GM18951 (cell line): ENCODE measurements around the gene OCA2.
"Not testable (repeated sequence)": the region's sequence is repeated elsewhere in the genome, so short reads cannot be mapped to it uniquely, and the experiment has no call there.

Experiments used
- POLR2A ChIP-seq: IDR thresholded peaks from 4 replicates; pipeline ENCODE4 v1.6.1; 2011; ENCODE audit warnings: mild to moderate bottlenecking; ENCODE audit not compliant: insufficient read length, insufficient read depth; ENCODE audit errors: extremely low read depth
- in situ Hi-C: fragments of 300-500 bp; cut with MboI; formaldehyde crosslinking; loops from one replicate; pipeline ENCODE4 v1.12.0; 2022; ENCODE audit warnings: low sequenced_read_pairs, mixed read lengths, inconsistent platforms; ENCODE audit not compliant: unreplicated experiment

Gene OCA2

DNA sequence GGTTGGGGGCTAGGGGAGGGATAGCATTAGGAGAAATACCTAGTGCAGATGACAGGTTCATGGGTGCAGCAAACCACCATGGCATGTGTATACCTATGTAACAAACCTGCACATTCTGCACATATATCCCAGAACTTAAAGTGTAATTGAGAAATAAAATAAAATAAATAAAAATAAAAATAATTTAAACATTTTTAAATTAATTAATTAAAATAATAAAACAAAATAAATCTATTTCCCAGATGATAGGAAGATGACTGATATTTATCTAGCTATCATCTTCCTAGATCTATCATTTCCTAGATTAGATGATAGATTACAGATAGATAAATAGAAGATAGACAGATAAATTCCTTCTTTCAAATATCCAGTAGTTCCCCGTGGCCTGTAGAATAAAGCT, 137.3 kb downstream of the OCA2 start:
- in situ Hi-C loops: no loop called here
- no peak for TF ChIP-seq POLR2A

DNA sequence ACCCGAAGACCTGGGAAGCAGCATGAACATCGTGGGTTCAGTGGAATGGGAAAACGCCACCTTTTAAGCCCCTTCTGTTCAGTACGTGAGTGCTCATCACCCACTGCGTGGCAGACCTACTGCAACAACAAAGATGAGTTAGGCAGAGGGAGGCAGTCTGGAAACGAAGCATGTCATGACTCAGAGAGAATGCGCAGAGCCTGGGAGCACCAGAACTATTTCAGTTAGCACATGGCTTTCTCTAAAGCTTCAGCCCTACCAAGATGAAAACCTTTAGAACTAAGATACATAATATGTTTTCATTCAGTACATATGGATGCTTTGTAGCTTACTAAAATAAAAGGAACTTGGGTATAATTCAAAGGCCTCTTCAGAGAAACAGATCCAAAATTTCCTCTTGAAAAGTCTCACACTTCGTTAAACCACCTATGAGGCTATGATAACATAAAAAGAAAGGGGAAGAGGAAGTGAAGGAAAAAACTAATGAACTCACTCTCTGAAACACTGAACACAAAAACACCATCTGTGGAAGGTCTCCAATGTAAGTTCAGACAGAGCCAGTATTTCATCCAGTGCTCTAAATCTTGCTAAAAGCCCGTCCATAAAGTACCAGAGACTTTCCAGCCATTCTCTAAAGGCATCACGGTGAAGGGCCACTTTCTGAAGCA, 140.1 kb downstream of the OCA2 start:
- in situ Hi-C loops: no loop called here
- TF ChIP-seq POLR2A: no peak

DNA sequence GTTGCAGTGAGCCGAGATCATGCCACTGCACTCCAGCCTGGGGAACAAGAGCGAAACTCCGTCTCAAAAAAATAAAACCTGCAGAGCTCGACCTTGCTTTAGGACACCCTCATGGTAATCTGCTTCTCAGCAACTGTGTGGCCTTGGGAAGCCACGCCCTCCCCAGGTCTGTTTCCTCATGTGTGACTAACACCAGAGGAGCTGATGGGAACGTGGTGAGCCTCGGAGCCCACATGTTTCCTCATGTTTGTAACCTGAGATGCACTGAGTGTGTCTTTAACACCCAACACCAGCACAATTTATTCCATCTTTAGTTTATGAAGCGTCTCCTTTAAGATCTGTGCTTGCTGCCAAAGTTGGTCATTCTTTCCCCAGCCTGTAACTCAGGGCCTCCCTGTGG, 142.8 kb downstream of the OCA2 start:
- TF ChIP-seq POLR2A: no peak
- in situ Hi-C loops: no loop called here

GRCh38 chr15:27955087-27955486, 144.0 kb downstream of the OCA2 start:
- no peak for TF ChIP-seq POLR2A
- in situ Hi-C loops: no loop called here

- in situ Hi-C loops: not testable (repeated sequence)
Measured at GRCh38 chr15:27952593-27952992, 146.5 kb downstream of the OCA2 start.

- in situ Hi-C loops: no loop called here
- TF ChIP-seq POLR2A: no peak
Measured at GRCh38 chr15:27951191-27951890, 147.8 kb downstream of the OCA2 start.

DNA sequence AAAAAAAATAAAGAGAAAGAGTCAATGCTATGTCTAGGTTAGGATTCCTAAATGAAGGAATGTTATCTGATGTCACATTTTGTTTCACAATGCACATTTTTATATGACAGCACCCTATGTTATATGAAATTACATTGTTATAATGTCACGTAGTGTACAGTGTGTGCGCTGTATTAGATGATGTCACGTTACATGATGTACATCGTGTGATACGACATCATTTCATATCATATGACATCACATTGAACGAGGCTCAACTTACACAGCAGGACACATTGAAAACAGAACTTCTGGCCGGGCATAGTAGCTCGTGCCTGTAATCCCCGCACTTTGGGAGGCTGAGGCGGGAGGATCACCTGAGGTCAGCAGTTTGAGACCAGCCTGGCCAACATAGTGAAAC, 150.0 kb downstream of the OCA2 start:
- no peak for TF ChIP-seq POLR2A

DNA sequence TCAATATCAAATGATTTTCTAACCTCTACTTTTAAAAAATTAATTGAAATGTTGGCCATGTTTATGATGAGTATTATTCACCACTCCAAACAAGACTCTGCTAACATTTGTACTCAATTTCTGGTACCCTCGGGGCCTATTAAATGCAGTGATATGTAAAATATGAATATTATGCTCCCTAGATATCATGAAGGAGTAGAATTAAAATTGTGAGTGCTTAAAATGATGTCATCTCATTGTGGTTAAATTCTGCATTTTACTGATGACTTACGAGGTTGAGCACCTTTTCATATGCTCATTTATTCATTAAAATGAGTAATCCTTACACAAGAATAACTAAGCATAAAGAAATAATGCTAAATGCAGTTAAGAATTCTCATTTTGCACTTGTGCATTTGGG, 159.9 kb downstream of the OCA2 start:
- in situ Hi-C loops: no loop called here
- no peak for TF ChIP-seq POLR2A

More for the DNA sequence above, 150.0 kb downstream of the OCA2 start:
- in situ Hi-C loops: no loop called here

DNA sequence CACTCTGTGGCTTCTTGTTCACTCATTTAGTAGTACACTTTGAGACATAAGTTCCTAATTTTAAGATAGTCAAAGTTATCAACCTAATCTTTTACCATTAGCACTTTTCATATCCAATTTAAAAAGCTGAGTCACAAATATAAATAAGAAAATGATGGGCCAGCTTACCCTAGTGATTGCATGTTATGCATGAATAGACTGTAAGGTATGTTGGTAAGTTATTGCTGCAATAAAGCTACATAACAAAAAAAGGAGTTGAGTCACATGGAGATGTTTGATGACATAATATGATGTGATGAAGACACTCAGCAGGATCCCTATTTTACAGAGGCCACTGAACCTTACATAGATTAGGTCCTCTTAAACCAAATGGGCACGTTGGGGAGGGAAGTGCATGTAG, 161.3 kb downstream of the OCA2 start:
- in situ Hi-C loops: no loop called here
- no peak for TF ChIP-seq POLR2A

DNA sequence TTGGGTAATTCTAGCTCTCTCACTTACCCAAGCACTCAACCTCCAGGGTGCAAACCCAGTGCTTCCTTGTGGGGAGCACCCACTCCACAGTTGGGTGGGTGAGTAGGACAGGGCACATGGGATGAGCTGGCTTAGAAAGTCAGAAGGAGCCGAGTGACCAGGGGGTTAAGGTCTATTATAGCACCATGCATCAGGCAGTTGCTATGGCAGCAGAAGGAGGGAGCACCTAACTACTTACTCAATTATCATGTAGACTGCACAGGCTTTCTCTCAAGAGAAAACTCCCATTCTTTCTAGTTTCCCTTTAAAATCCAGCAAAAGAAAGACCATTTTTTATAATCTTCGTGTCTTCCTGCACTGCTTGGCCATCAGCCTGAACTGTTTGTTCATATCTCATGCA, 163.0 kb downstream of the OCA2 start:
- no peak for TF ChIP-seq POLR2A
- in situ Hi-C loops: no loop called here

DNA sequence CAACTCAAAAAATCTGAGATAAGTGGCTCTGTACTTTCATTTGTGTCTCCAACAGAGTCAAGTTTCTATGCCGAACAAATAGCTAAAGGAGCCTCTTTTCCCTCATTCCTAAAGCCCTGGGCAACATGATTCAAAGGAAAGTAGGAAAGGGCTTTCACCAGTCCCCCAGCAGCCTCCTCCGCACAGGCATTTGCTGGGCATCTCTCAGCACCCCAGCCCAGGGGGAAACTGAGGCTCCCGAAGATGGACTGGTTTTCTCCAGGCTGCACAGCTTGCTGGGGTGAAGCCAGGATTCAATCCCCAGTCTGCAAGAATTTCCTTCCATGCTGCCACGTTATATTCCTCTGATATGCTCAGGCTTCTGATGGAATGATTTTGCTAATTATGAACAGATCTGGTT, 163.8 kb downstream of the OCA2 start:
- TF ChIP-seq POLR2A: no peak
- in situ Hi-C loops: no loop called here

- no peak for TF ChIP-seq POLR2A
- in situ Hi-C loops: no loop called here
Measured at GRCh38 chr15:27934782-27935181, 164.3 kb downstream of the OCA2 start.

DNA sequence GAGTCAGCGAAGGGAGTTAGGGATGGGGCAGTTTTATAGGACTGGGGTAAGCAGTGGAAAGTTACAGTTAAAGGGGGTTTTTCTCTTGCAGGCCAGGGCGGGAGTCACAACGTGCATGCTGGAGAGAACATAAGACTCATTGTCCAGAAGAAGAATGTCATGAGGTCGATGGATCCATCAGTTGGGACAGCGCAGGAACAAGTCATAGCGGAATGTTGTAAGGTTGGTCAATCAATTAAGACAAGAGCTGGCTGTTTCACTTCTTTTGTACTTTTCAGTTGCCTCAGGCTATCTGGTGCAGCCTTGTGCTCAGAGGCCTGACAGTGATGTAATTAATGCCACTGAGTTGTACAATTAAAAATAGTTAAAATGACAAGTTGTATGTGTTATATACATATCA, 165.6 kb downstream of the OCA2 start:
- TF ChIP-seq POLR2A: no peak
- in situ Hi-C loops: no loop called here

DNA sequence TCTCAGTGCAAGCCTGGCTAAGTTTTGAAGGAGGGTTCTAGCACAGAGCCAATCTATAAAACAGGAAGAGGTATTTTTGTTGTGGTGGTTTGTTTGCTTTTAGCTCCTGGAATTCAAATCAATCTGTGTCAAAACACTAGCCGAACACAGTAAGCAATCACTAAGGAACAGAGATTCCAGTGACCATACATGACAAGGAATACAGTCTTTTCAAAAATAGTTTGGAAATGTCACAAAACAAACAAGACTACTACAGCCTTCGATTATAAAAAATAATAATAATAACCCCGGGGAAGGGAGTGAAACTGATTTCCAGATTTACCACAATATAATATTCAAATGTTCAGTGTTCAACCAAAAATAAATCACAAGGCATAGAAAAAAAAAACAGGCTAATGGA, 166.5 kb downstream of the OCA2 start:
- in situ Hi-C loops: no loop called here
- TF ChIP-seq POLR2A: no peak

DNA sequence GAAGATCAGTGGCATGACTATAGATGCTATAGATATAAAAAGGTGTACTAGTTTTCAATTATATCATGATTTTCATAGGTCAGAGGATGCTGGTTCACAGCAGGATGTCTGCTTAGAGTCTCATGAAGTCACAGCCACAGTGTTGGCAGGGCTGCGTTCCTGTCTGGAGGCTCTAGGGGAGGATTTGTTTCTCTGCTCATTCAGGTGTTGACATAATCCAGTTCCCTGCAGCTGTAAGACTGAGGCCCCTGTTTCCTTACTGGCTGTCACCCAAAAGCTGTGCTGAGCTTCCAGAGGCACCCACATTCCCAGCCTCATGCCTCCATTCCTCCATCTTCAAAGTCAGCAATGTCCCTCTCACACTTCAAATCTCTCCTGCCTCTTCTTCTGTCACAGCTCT, 170.7 kb downstream of the OCA2 start:
- in situ Hi-C loops: no loop called here
- TF ChIP-seq POLR2A: no peak

- in situ Hi-C loops: no loop called here
- TF ChIP-seq POLR2A: no peak
Measured at GRCh38 chr15:27912283-27912682, 186.8 kb downstream of the OCA2 start.
